ENCODE results near the gene SETSIP.

DNA sequence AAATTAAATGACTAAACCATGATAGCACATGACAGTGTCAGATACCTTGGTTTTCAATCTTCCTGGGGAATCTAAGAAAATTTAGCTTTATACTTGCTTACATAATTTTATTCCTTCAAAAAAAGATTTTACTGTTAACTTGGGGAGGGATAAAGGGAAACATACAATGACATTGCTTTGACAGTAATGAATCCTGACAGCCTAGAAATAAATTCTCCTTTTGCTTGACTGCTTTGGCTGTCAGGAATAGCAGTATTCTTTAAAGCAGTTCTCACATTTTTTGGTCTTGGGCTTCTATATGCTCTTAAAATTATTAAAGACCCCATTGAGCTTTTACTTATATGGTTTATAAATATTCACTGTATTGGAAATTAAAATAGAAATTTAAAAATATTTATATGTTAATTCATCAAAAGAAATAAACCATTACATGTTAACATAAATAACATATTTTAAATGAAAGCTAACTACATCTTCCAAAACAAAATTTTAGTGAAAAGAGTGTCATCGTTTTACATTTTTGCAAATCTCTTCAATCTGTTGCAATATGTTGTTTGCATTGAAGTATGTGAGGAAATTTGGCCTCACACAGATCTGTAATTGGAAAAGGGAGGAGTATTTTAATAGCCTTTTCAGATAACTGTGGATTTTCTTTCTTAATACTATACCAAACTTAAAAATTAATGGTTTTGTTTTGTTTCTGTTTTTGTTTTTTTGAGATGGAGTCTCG, 29.3 kb downstream of the SETSIP start:
- TF ChIP-seq YY1 (IDR thresholded peaks at IDR 0.05; ENCODE audit: insufficient read depth, insufficient read length) (no peak), SUZ12 (IDR thresholded peaks at IDR 0.05; ENCODE audit: extremely low read depth, insufficient read depth, insufficient read length) (no peak)

Measured in NT2/D1 (cell line).